Stimulated activated CD8-positive, alpha-beta memory T cell treated with anti-CD3 and anti-CD28 coated beads, Interleukin-4, amount 100 ng/mL, for 4 hours (primary cell): ENCODE results near the gene RAI1.

Source experiments
- DNase-seq, 2 donors: peaks; one replicate each; pipeline ENCODE4 v3.0.0-alpha.2; 2020; ENCODE audit warnings: low read depth in 2 of 2, low spot score in 1 of 2

Gene RAI1

DNA sequence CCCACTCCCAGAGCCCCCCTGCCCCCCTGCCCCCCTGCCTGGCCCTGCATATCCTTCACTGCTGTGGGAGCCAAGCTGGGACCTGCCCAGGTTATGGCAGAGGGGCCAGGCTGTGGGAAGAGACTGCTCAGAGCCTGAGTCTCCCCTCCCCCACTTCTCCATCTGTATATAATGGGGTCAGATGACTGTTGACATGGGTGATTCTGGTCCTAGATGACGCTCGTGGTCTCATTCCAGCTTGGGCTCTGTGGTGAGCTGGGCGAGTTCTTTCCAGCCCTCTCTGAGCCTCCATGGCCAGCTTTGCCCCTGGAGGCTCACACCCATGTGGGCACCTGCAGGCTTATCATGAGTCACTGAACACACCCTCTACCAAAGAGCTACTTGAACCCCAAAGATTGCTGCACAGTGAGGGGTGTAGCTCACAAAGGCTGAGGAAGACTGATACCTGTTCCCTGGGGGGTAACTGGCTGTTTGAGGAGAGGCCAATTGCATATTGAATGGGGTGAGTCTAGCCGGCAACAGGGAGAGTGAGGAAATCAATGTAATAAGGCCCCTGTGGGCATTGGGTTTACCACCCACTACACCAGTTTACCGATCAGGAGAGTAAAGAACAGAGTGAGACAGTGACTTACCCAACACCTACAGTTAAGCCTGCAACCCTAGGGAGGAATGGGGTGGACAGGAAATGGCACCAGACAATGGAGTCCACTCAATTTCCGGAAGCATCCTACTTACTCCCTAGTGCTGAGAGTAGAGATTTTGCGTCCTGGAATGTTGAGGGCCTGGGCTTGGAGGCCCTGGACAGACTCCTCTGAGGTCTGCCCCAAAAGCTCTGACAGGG lies 159.7 kb downstream of the RAI1 start:
- no peak for DNase-seq

DNA sequence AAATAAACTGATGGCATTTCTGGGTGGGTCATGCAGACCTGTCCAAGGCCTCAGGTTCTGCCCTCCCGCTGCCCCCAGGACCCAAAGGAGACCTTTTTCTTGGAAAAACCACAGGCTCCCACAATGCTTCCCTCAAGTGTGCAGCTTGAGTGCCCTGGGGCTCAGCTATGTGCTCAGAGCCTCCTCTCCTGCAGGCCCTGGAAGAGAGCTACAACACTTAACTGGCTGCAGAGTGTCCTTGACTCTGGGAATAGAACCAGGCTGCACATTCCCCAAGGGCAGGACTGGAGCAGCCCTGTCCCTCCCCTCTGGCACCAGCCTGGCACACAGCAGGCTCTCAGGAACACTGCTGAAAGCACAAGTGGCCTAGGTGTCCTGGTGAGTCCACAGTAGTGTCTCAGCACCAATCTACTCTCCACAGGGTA lies 160.4 kb downstream of the RAI1 start:
- DNase-seq, result no peak

GRCh38 chr17:17842111-17842876 lies 161.0 kb downstream of the RAI1 start:
- DNase-seq, result no peak

DNA sequence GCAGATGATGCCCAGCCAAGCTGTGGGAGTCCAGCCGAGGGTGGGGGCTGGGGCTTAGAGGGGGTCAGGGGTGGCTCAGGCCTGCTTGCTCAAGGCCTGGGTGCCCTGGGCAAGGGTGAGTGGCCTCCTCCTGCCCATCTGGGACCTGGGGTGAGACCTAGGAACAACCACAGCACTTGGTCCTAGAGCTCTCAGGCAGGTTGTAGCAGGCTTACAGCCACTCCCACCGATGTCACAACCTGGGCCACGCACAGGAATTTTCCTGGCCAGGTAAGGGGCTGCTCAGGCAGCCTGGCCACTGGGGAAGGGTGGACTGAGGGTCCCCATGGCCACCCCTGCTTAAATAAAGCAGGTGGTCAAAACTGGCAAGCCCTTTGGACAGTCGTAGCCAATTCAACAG lies 161.8 kb downstream of the RAI1 start:
- no peak for DNase-seq

DNA sequence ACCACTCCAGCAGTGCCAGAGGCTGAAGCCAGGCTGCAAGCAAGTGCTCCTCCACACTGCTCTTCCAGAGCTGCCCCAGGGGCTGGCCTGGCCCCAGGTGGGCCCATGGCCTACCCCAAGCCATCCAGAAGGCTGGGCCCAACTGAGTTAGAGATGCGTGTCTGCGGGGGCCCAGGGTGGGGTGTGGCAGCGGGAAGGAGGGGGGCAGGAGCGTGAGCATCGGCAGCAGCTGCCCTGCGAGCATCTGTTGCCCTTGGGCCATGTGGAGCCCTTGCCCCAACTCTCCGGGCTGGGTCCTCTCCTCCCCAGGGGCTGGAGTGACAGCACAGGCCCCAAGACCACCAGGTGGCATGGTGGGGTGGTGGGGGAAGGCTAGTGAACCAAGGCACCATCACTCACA lies 162.8 kb downstream of the RAI1 start:
- DNase-seq, result no peak

- DNase-seq, result no peak
Measured at GRCh38 chr17:17844500-17844899, 163.2 kb downstream of the RAI1 start.

GRCh38 chr17:17845046-17845775 lies 164.0 kb downstream of the RAI1 start:
- no peak for DNase-seq

GRCh38 chr17:17846003-17846402 lies 164.7 kb downstream of the RAI1 start:
- no peak for DNase-seq

- DNase-seq, result no peak
Measured at GRCh38 chr17:17846645-17847044, 165.4 kb downstream of the RAI1 start.

GRCh38 chr17:17847118-17847689 lies 165.9 kb downstream of the RAI1 start:
- DNase-seq, result no peak

GRCh38 chr17:17847726-17848125 lies 166.5 kb downstream of the RAI1 start:
- DNase-seq, result no peak

GRCh38 chr17:17848311-17849082 lies 167.2 kb downstream of the RAI1 start:
- DNase-seq, result no peak

- peak; percentile 69 to 77 for DNase-seq
Measured at GRCh38 chr17:17849147-17849820, 168.0 kb downstream of the RAI1 start.

GRCh38 chr17:17849845-17850373 lies 168.7 kb downstream of the RAI1 start:
- peak in 1 of 2 donors; percentile 38 for DNase-seq

GRCh38 chr17:17851103-17852002 lies 170.1 kb downstream of the RAI1 start:
- DNase-seq, result no peak

DNA sequence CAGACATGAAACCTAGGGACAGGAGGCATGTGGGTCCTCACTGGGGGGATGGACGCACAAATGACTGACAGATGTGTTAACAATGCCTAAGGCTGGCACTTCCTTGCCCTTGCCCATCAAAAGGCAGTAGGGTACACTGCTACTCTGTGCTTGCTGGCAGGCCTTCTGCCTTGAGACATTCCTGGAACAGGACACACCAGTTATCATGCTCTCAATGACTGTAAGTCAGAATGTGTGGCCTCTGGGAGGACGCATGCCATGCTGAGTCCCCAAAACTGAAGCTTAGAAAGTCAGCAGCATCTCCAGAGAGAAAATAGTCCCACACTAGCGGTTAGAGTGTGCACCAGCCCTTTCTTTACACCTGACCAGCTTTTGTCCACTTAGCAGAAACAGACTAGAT lies 171.7 kb downstream of the RAI1 start:
- no peak for DNase-seq

GRCh38 chr17:17853811-17854447 lies 172.7 kb downstream of the RAI1 start:
- no peak for DNase-seq

GRCh38 chr17:17855976-17856375 lies 174.7 kb downstream of the RAI1 start:
- no peak for DNase-seq
